DND-41 (cell line): ENCODE results near the gene SLC39A12.

Source experiments
- ATAC-seq: fragments of 200-7000 bp; cut with Tn5 transposase; 3 replicates; pipeline ENCODE4 v1.9.1; 2021; ENCODE audit warnings: low read depth; ENCODE audit not compliant: insufficient read depth
- DNase-seq: peaks from one replicate; pipeline ENCODE4 v3.0.0-alpha.2; 2020
- H2AFZ ChIP-seq: 2 replicates; pipeline ENCODE4 v1.6.0; 2012; ENCODE audit warnings: low read depth, low read length
- H3K27ac ChIP-seq: 2 replicates; pipeline ENCODE4 v1.5.1; 2012; ENCODE audit warnings: low read length, inconsistent platforms
- H3K27me3 ChIP-seq: fragments of 200-600 bp; sonication (generic); 2 replicates; pipeline ENCODE4 v1.6.0; 2012; ENCODE audit warnings: low read length, mild to moderate bottlenecking, inconsistent platforms; ENCODE audit not compliant: insufficient read depth, poor library complexity
- H3K36me3 ChIP-seq: 2 replicates; pipeline ENCODE4 v1.5.1; 2012; ENCODE audit warnings: low read length, inconsistent platforms; ENCODE audit not compliant: insufficient read depth
- H3K4me1 ChIP-seq: 2 replicates; pipeline ENCODE4 v1.5.1; 2012; ENCODE audit warnings: mild to moderate bottlenecking, low read length; ENCODE audit not compliant: insufficient read depth
- H3K4me2 ChIP-seq: 2 replicates; pipeline ENCODE4 v1.6.0; 2012; ENCODE audit warnings: mild to moderate bottlenecking, moderate library complexity, low read length, inconsistent platforms; ENCODE audit not compliant: insufficient read depth
- H3K4me3 ChIP-seq, 2 experiments: fragments of 200-600 bp in 1 of 2; shearing (Covaris generic) in 1 of 2; 2 replicates each; pipeline ENCODE4 v1.5.1; 2012 to 2016; ENCODE audit warnings: inconsistent platforms in 2 of 2, low read length in 2 of 2, mild to moderate bottlenecking in 2 of 2, low read depth in 1 of 2, moderate library complexity in 1 of 2
- H3K79me2 ChIP-seq: 2 replicates; pipeline ENCODE4 v1.6.0; 2012; ENCODE audit warnings: low read length, inconsistent platforms; ENCODE audit not compliant: insufficient read depth
- H3K9ac ChIP-seq: 2 replicates; pipeline ENCODE4 v1.6.0; 2012; ENCODE audit warnings: low read depth, mild to moderate bottlenecking, inconsistent platforms, low read length, moderate library complexity
- H3K9me3 ChIP-seq: 2 replicates; pipeline ENCODE4 v1.5.1; 2012; ENCODE audit warnings: low read length, moderate library complexity, mild to moderate bottlenecking, inconsistent platforms; ENCODE audit not compliant: insufficient read depth, severe bottlenecking
- H4K20me1 ChIP-seq: 2 replicates; pipeline ENCODE4 v1.6.0; 2012; ENCODE audit warnings: low read length; ENCODE audit not compliant: insufficient read depth
- CTCF ChIP-seq: IDR thresholded peaks from 2 replicates; pipeline ENCODE4 v1.5.1; 2012; ENCODE audit warnings: borderline replicate concordance, low read length, moderate library complexity, mild to moderate bottlenecking; ENCODE audit not compliant: poor library complexity, severe bottlenecking; ENCODE audit errors: extremely low read depth
- EZH2 ChIP-seq: IDR thresholded peaks from 3 replicates; pipeline ENCODE4 v1.6.1; 2012; ENCODE audit warnings: borderline replicate concordance, low read depth, mild to moderate bottlenecking, moderate library complexity, low read length, inconsistent platforms; ENCODE audit not compliant: severe bottlenecking

SLC39A12 gene

DNA sequence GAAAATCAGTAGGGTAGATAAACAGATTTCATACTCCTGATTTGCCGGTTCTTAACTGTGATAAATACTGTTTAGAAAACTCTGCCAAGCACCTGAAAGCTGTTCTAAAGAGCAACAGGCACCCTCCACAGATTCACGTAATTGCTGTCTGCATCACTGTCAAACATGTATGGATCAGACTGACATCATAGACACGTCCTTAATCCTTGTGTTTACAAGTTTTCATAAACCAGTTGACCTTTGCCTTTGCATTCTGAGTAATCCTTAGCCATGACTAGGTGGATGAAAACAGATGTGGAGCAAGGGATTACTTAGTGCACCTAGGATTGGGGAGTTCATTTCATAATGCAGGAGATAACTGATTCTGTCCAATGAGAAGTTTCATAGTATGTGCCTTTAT lies 41.6 kb downstream of the SLC39A12 start:
- H3K79me2 ChIP-seq, result no peaks in the 10 kb centered on the region
- ATAC-seq (no peak), DNase-seq (no peak)
- H3K4me3 ChIP-seq, result no peak overlapping the region
- no peak overlapping the region for H3K27ac ChIP-seq
- no peak overlapping the region for H3K4me2 ChIP-seq
- no peaks in the 10 kb centered on the region for H3K27me3 ChIP-seq
- H3K9me3 ChIP-seq, result no peaks in the 10 kb centered on the region
- no peaks in the 10 kb centered on the region for H4K20me1 ChIP-seq
- no peaks in the 10 kb centered on the region for H3K4me1 ChIP-seq
- H3K36me3 ChIP-seq, result no peaks in the 10 kb centered on the region
- H2AFZ ChIP-seq, result no peak overlapping the region
- H3K9ac ChIP-seq, result no peak overlapping the region
- TF ChIP-seq EZH2 (no peak), CTCF (no peak)

GRCh38 chr10:18000601-18001000 lies 48.9 kb downstream of the SLC39A12 start:
- H3K9me3 ChIP-seq, result no peaks in the 10 kb centered on the region
- no peak overlapping the region for H2AFZ ChIP-seq
- no peak overlapping the region for H3K4me3 ChIP-seq
- ATAC-seq (no peak), DNase-seq (no peak)
- H3K4me1 ChIP-seq, result no peaks in the 10 kb centered on the region
- H4K20me1 ChIP-seq, result no peaks in the 10 kb centered on the region
- H3K27me3 ChIP-seq, result no peaks in the 10 kb centered on the region
- H3K36me3 ChIP-seq, result no peaks in the 10 kb centered on the region
- no peak overlapping the region for H3K27ac ChIP-seq
- no peaks in the 10 kb centered on the region for H3K79me2 ChIP-seq
- no peak overlapping the region for H3K4me2 ChIP-seq
- no peak overlapping the region for H3K9ac ChIP-seq
- TF ChIP-seq CTCF, result no peak
- TF ChIP-seq EZH2, result no peak

DNA sequence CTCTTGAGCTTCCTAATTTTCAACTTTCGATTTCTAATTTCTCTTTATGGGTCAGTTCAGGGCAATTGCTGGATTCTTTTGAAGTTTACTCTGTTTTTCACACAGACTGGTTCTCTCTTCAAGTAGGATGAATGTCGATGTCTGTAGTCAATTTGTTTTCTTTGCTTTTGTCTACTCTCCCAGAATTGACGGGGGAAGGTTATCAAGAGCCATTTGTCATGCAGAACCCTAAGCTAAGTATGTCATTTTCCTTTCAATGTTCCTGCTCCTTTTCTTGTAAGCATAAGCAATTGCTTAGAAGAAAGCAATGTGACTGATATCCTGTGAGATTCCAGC lies 53.7 kb downstream of the SLC39A12 start:
- Histone ChIP-seq H3K4me2 (no peak overlapping the region), H3K4me1 (no peaks in the 10 kb centered on the region), H3K79me2 (no peaks in the 10 kb centered on the region), H3K9me3 (no peaks in the 10 kb centered on the region), H4K20me1 (no peaks in the 10 kb centered on the region), H2AFZ (no peak overlapping the region), H3K27me3 (no peaks in the 10 kb centered on the region), H3K9ac (no peak overlapping the region), H3K27ac (no peak overlapping the region), H3K4me3 (no peak overlapping the region), H3K36me3 (no peaks in the 10 kb centered on the region)
- no peak for DNase-seq
- TF ChIP-seq CTCF (no peak), EZH2 (no peak)
- ATAC-seq, result no peak
